CD8-positive, alpha-beta memory T cell (primary cell): Measurements from ENCODE around the gene ZRANB1. TPM values are rescaled to one million over a fixed set of nuclear protein-coding genes. Genes with fewer than 3 reads are reported as not detected.

Source experiments
- CTCF ChIA-PET: fragments of 350-600 bp; sonication (Branson Sonifier 250); formaldehyde crosslinking; loops from one replicate; lab custom pipeline; 2021; ENCODE audit warnings: antibody characterized with exemption; lab: Charles Lee
- POLR2A ChIA-PET: fragments of 350-600 bp; sonication (Branson Sonifier 250); formaldehyde crosslinking; loops from one replicate; lab custom pipeline; 2021; ENCODE audit warnings: antibody characterized with exemption; lab: Charles Lee
- DNase-seq, 5 donors: peaks; one replicate each; pipeline versions ENCODE4 v3.0.0 to v3.0.0-alpha.2; 2020 to 2022; ENCODE audit warnings: mixed read lengths in 1 of 5
- H3K27ac ChIP-seq: one replicate; pipeline ENCODE4 v1.7.0; 2013; ENCODE audit warnings: low read depth, mild to moderate bottlenecking, low read length, moderate library complexity
- H3K27me3 ChIP-seq: 2 replicates; pipeline ENCODE4 v1.7.0; 2013; ENCODE audit warnings: low read length, mild to moderate bottlenecking; ENCODE audit not compliant: insufficient read depth, poor library complexity, severe bottlenecking
- H3K36me3 ChIP-seq: 2 replicates; pipeline ENCODE4 v1.7.0; 2013; ENCODE audit warnings: mild to moderate bottlenecking, low read length, moderate library complexity; ENCODE audit not compliant: insufficient read depth
- H3K4me1 ChIP-seq: 2 replicates; pipeline ENCODE4 v1.7.0; 2013; ENCODE audit warnings: mild to moderate bottlenecking, low read length, moderate library complexity; ENCODE audit not compliant: insufficient read depth
- H3K4me3 ChIP-seq: 2 replicates; pipeline ENCODE4 v1.7.0; 2013; ENCODE audit warnings: mild to moderate bottlenecking, low read length
- H3K9me3 ChIP-seq: 2 replicates; pipeline ENCODE4 v1.7.0; 2013; ENCODE audit warnings: mild to moderate bottlenecking, low read length
- H3K27ac Mint-ChIP-seq, 8 donors: one replicate each; pipeline ENCODE4 v1.8.0; 2020 to 2021; ENCODE audit warnings: mixed read lengths in 8 of 8, mild to moderate bottlenecking in 6 of 8, inconsistent platforms in 3 of 8, moderate library complexity in 3 of 8
- H3K27me3 Mint-ChIP-seq, 2 donors: one replicate each; pipeline ENCODE4 v1.8.0; 2020 to 2021; ENCODE audit warnings: mixed read lengths in 2 of 2, mild to moderate bottlenecking in 1 of 2, moderate library complexity in 1 of 2
- H3K36me3 Mint-ChIP-seq, 3 donors: one replicate each; pipeline ENCODE4 v1.8.0; 2020 to 2021; ENCODE audit warnings: mixed read lengths in 3 of 3, inconsistent platforms in 1 of 3, mild to moderate bottlenecking in 1 of 3
- H3K4me1 Mint-ChIP-seq, 3 donors: one replicate each; pipeline ENCODE4 v1.8.0; 2020 to 2021; ENCODE audit warnings: mixed read lengths in 3 of 3, inconsistent platforms in 1 of 3, mild to moderate bottlenecking in 1 of 3
- H3K4me3 Mint-ChIP-seq, 7 donors: one replicate each; pipeline ENCODE4 v1.8.0; 2020 to 2021; ENCODE audit warnings: mixed read lengths in 7 of 7, mild to moderate bottlenecking in 6 of 7, moderate library complexity in 4 of 7, inconsistent platforms in 2 of 7
- H3K9me3 Mint-ChIP-seq, 5 donors: one replicate each; pipeline ENCODE4 v1.8.0; 2020 to 2022; ENCODE audit warnings: mixed read lengths in 5 of 5, mild to moderate bottlenecking in 3 of 5, moderate library complexity in 2 of 5, inconsistent platforms in 1 of 5
- polyA plus RNA-seq: library from polyadenylated mRNA; unstranded; fragments of 300-500 nt; fragmentation: Illumina TruSeq; gene quantifications from one replicate; pipeline ENCODE4 v1.2.3, GENCODE V29; 2021
- total RNA-seq, 2 experiments: library from RNA; stranded (reverse); gene quantifications; one replicate each; pipeline ENCODE4 v1.2.3, GENCODE V29; 2021

ZRANB1 gene
- total and polyA plus RNA-seq, 3 experiments from 2014 or later: 11.8 to 16.9 (median 16.7) TPM

DNA sequence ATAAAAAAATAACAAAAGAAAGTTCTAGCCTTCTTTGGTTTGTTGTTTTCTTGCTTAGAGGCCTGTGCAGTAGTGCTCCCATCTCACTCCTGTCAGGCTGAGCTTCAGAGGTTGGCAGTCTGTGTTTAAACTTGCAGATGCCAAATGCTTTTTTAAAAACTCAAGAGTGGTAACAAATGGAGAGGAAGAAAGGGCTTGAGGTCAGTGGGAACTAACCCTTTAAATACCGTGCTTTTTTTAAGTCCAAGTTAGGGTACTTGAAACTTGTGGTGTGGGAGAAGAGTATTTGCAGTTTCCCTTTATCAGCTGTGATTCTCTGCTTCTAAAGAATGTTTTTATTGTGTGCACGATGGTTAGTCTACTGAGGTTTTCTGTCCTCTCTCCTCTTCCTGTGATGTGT is 29.4 kb downstream of the ZRANB1 start:
- Mint-ChIP-seq H3K36me3 (peaks cover 0 to 79% (median 25%) of the 10 kb centered on the region in 3 donors), H3K9me3 (no peaks in the 10 kb centered on the region), H3K4me3 (no peak overlapping the region), H3K27ac (peak overlapping the region; percentile 3 to 89 (median 20)), H3K27me3 (no peaks in the 10 kb centered on the region), H3K4me1 (peaks cover 42 to 69% (median 64%) of the 10 kb centered on the region in 3 donors)
- no peaks in the 10 kb centered on the region for H3K27me3 ChIP-seq
- H3K36me3 ChIP-seq: peaks cover 18% of the 10 kb centered on the region
- CTCF ChIA-PET: no interaction called here
- DNase-seq: no peak
- POLR2A ChIA-PET: no interaction called here
- H3K9me3 ChIP-seq: no peaks in the 10 kb centered on the region
- H3K4me1 ChIP-seq: peaks cover 11% of the 10 kb centered on the region
- no peak overlapping the region for H3K27ac ChIP-seq
- H3K4me3 ChIP-seq: no peak overlapping the region

DNA sequence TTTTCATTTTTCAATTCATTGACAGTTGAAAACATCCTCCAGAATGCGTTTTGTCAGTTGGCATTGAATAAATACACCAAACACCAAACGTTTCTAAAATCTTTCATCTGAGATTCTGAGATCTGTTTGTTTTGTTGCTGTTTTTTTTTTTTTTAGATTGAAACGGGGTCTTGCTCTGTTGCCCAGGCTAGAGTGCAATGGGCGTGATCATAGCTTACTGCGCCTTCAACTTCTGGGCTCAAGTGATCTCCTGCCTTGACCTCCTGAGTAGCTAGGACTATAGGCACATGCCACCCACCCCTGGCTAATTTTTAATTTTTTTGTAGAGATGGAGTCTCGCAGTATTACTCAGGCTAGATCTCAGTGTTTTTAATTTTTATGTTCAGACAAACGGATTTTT is 30.7 kb downstream of the ZRANB1 start:
- Mint-ChIP-seq H3K4me3 (no peak overlapping the region), H3K27ac (peak overlapping the region in 2 of 8 donors; percentile 42 to 64), H3K27me3 (no peaks in the 10 kb centered on the region), H3K9me3 (no peaks in the 10 kb centered on the region), H3K4me1 (peaks cover 44 to 73% (median 60%) of the 10 kb centered on the region in 3 donors), H3K36me3 (peaks cover 0 to 71% (median 17%) of the 10 kb centered on the region in 3 donors)
- Histone ChIP-seq H3K27me3 (no peaks in the 10 kb centered on the region), H3K36me3 (peaks cover 8% of the 10 kb centered on the region), H3K9me3 (no peaks in the 10 kb centered on the region), H3K27ac (no peak overlapping the region), H3K4me1 (peaks cover 25% of the 10 kb centered on the region), H3K4me3 (no peak overlapping the region)
- ChIA-PET POLR2A (no interaction called here), CTCF (no interaction called here)
- no peak for DNase-seq

DNA sequence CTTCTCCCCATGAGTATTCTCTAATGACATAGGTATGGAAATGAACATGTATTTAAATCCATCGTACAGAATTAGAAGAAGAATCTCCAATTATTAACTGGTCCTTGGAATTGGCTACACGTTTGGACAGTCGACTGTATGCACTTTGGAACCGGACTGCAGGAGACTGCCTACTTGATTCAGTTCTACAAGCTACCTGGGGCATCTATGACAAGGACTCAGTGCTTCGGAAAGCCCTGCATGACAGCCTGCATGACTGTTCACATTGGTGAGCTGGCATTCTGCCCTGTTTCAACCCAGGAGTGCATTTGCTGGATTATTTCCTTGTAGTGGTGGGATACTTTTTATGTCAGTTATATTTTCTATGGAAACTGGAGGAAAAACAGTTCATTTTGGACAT is 32.2 kb downstream of the ZRANB1 start:
- Mint-ChIP-seq H3K27ac (peak overlapping the region in 2 of 8 donors; percentile 38 to 43), H3K4me1 (peaks cover 41 to 72% (median 59%) of the 10 kb centered on the region in 3 donors), H3K27me3 (no peaks in the 10 kb centered on the region), H3K36me3 (peaks cover 0 to 71% (median 12%) of the 10 kb centered on the region in 3 donors), H3K9me3 (no peaks in the 10 kb centered on the region), H3K4me3 (no peak overlapping the region)
- DNase-seq: no peak
- H3K4me1 ChIP-seq: peaks cover 27% of the 10 kb centered on the region
- no peaks in the 10 kb centered on the region for H3K27me3 ChIP-seq
- no peaks in the 10 kb centered on the region for H3K9me3 ChIP-seq
- H3K4me3 ChIP-seq: no peak overlapping the region
- ChIA-PET CTCF (no interaction called here), POLR2A (no interaction called here)
- H3K36me3 ChIP-seq: peaks cover 3% of the 10 kb centered on the region
- H3K27ac ChIP-seq: no peak overlapping the region

DNA sequence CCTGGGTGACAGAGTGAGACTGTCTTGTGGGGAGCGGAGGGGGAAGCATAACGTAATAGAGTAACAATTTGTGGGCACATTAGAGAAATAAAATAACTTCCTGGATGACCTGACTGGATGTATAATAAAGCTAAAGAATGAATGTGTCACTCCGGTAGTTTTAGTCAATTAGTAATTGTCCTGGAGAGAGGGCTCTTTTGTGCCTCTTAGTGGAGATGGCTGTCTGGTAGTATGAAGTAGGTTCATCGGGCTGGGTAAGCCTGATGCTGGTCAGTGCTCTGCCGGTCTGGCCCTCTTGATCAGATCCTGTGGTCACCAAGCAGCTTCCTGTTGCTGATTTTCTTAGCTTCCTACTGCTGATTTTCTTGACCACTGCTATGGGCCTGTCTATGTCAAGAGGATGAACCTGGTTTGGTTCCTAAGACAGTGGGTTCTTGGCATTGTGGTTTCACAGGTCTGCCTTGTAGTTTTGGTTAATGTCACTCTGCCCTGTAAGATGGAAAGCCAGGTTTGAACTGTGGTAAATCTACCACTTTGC is 34.1 kb downstream of the ZRANB1 start:
- Histone ChIP-seq H3K27ac (no peak overlapping the region), H3K4me1 (peaks cover 24% of the 10 kb centered on the region), H3K36me3 (peaks cover 3% of the 10 kb centered on the region), H3K27me3 (no peaks in the 10 kb centered on the region), H3K4me3 (no peak overlapping the region), H3K9me3 (no peaks in the 10 kb centered on the region)
- POLR2A ChIA-PET: no interaction called here
- Mint-ChIP-seq H3K4me1 (peaks cover 39 to 63% (median 50%) of the 10 kb centered on the region in 3 donors), H3K27me3 (no peaks in the 10 kb centered on the region), H3K9me3 (no peaks in the 10 kb centered on the region), H3K4me3 (peak overlapping the region in 4 of 7 donors; percentile 9 to 45 (median 40)), H3K27ac (peak overlapping the region; percentile 13 to 86 (median 69)), H3K36me3 (peaks cover 0 to 72% (median 13%) of the 10 kb centered on the region in 3 donors)
- CTCF ChIA-PET: no interaction called here
- DNase-seq: peak in 1 of 5 donors; percentile 6

DNA sequence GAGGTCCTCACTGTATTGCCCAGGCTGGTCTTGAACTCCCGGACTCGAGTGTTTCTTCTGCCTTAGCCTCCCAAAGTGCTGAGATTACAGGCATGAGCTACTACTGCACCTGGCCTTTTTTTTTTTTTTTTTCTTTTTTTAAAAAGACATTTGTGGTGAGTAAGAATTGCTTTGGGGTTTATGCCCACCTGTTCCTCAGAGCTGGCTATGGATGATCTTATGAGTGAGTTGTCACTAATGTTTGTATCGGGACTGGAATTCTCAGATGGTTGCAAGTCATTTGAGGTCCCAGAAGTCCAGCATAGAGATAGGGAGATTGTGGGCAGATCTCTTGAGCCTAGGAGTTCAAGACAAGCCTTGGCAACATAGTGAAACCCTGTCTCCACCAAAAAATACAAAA is 35.2 kb downstream of the ZRANB1 start:
- H3K4me1 Mint-ChIP-seq: peaks cover 35 to 55% (median 42%) of the 10 kb centered on the region in 3 donors
- Histone ChIP-seq H3K27me3 (no peaks in the 10 kb centered on the region), H3K4me1 (peaks cover 20% of the 10 kb centered on the region), H3K27ac (no peak overlapping the region), H3K9me3 (no peaks in the 10 kb centered on the region), H3K4me3 (no peak overlapping the region), H3K36me3 (peaks cover 10% of the 10 kb centered on the region)
- no peaks in the 10 kb centered on the region for H3K27me3 Mint-ChIP-seq
- no peaks in the 10 kb centered on the region for H3K9me3 Mint-ChIP-seq
- peak overlapping the region in 6 of 8 donors; percentile 0 to 94 (median 44) for H3K27ac Mint-ChIP-seq
- DNase-seq: no peak
- peaks cover 0 to 74% (median 18%) of the 10 kb centered on the region in 3 donors for H3K36me3 Mint-ChIP-seq
- ChIA-PET POLR2A (no interaction called here), CTCF (interaction anchor here (0.7 kb wide), 1 partner anchor 15 kb away, joined by 4 read pairs; no protein-coding TSS in a partner anchor)
- H3K4me3 Mint-ChIP-seq: no peak overlapping the region

DNA sequence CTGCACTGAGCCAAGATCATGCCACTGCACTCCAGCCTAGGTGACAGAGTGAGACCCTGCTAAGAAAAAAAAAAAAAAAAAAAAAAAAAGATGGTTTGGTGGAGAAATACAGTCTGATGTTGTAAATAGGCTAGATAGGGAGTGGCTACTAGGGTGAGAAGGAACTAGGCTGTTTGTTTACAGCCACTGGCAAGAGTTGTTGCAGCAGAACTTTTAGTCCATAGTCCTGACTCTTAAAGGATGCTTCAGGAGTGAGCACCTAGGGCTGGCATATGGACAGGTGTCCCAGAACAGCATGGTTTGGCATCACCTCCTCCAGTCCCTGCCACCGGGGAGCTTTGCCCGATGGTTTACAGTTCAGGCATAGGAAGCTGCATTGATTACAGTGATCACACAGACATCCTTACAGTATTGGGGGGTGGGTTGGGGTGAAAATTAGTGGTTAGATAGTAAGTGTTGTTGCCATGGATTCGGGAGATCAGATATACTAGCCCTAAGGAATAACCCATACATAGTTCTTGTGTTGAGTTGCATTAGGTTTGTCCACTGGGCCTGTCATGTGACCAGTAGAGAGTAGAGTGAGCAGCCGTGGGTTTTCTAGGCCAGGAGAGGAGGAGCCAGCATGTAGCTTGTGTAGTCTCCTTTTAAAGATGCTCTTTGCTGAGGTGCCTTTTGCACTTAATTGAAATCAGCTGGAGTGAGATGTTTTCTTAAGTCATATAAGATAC is 35.9 kb downstream of the ZRANB1 start:
- no peaks in the 10 kb centered on the region for H3K9me3 ChIP-seq
- ChIA-PET POLR2A (no interaction called here), CTCF (interaction anchor here (0.7 kb wide), 1 partner anchor 14 kb away, joined by 4 read pairs; no protein-coding TSS in a partner anchor)
- no peaks in the 10 kb centered on the region for H3K27me3 ChIP-seq
- H3K27ac Mint-ChIP-seq: peak overlapping the region in 4 of 8 donors; percentile 0 to 82 (median 56)
- no peak overlapping the region for H3K4me3 ChIP-seq
- H3K36me3 Mint-ChIP-seq: peaks cover 4 to 75% (median 19%) of the 10 kb centered on the region in 3 donors
- H3K36me3 ChIP-seq: peaks cover 14% of the 10 kb centered on the region
- no peak for DNase-seq
- H3K4me1 ChIP-seq: peaks cover 20% of the 10 kb centered on the region
- no peaks in the 10 kb centered on the region for H3K27me3 Mint-ChIP-seq
- no peaks in the 10 kb centered on the region for H3K9me3 Mint-ChIP-seq
- peak overlapping the region in 2 of 7 donors; percentile 25 to 41 for H3K4me3 Mint-ChIP-seq
- H3K27ac ChIP-seq: no peak overlapping the region
- peaks cover 35 to 52% (median 42%) of the 10 kb centered on the region in 3 donors for H3K4me1 Mint-ChIP-seq

DNA sequence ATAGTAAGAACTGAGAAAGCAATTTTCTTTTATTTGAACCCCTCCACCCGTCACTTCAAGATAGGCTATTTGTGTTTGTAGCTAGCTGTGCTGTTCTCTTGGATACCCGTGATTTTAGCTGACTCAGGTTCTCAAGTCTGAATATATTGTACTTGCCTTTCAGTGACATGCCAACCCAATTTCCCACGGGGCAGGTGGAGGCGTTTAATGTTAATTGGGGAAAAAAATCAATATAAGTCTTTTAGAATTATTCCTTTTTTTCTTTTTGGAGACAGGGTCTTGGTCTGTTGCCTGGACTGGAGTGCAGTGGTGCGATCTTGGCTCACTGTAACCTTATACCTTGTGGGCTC is 36.4 kb downstream of the ZRANB1 start:
- Mint-ChIP-seq H3K27me3 (no peaks in the 10 kb centered on the region), H3K27ac (peak overlapping the region in 1 of 8 donors; percentile 82), H3K9me3 (no peaks in the 10 kb centered on the region), H3K4me1 (peaks cover 35 to 52% (median 42%) of the 10 kb centered on the region in 3 donors), H3K4me3 (no peak overlapping the region), H3K36me3 (peaks cover 7 to 77% (median 21%) of the 10 kb centered on the region in 3 donors)
- H3K36me3 ChIP-seq: peaks cover 19% of the 10 kb centered on the region
- ChIA-PET POLR2A (no interaction called here), CTCF (no interaction called here)
- H3K27ac ChIP-seq: no peak overlapping the region
- DNase-seq: no peak
- peaks cover 20% of the 10 kb centered on the region for H3K4me1 ChIP-seq
- no peaks in the 10 kb centered on the region for H3K27me3 ChIP-seq
- H3K4me3 ChIP-seq: no peak overlapping the region
- H3K9me3 ChIP-seq: no peaks in the 10 kb centered on the region

DNA sequence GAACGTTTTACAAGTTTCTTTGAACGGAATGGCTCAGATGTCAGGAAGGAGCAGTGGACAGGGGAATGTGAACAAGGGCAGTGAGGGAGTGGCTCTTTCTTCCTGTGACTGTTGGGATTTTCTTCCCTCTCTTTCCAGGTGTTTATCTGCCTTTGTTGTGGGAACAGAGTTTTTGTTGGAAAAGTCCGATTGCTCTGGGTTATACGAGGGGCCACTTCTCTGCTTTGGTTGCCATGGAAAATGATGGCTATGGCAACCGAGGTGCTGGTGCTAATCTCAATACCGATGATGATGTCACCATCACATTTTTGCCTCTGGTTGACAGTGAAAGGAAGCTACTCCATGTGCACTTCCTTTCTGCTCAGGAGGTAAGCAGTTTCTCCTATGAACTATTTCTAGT is 41.4 kb downstream of the ZRANB1 start:
- no peaks in the 10 kb centered on the region for H3K27me3 Mint-ChIP-seq
- no peaks in the 10 kb centered on the region for H3K9me3 Mint-ChIP-seq
- H3K27ac ChIP-seq: no peak overlapping the region
- H3K4me3 Mint-ChIP-seq: no peak overlapping the region
- H3K36me3 ChIP-seq: peaks cover 33% of the 10 kb centered on the region
- CTCF ChIA-PET: interaction anchor here (0.7 to 1.3 kb wide), 2 partner anchors 9 to 740 kb away, joined by 3 read pairs; no protein-coding TSS in a partner anchor
- H3K4me1 Mint-ChIP-seq: peaks cover 10 to 13% (median 12%) of the 10 kb centered on the region in 3 donors
- H3K36me3 Mint-ChIP-seq: peaks cover 18 to 86% (median 36%) of the 10 kb centered on the region in 3 donors
- POLR2A ChIA-PET: no interaction called here
- DNase-seq: no peak
- no peak overlapping the region for H3K4me3 ChIP-seq
- no peaks in the 10 kb centered on the region for H3K27me3 ChIP-seq
- no peaks in the 10 kb centered on the region for H3K9me3 ChIP-seq
- peak overlapping the region in 3 of 8 donors; percentile 17 to 39 (median 24) for H3K27ac Mint-ChIP-seq
- H3K4me1 ChIP-seq: no peaks in the 10 kb centered on the region
